Measurements from ENCODE around the gene ADRM1.

ADRM1 gene

DNA sequence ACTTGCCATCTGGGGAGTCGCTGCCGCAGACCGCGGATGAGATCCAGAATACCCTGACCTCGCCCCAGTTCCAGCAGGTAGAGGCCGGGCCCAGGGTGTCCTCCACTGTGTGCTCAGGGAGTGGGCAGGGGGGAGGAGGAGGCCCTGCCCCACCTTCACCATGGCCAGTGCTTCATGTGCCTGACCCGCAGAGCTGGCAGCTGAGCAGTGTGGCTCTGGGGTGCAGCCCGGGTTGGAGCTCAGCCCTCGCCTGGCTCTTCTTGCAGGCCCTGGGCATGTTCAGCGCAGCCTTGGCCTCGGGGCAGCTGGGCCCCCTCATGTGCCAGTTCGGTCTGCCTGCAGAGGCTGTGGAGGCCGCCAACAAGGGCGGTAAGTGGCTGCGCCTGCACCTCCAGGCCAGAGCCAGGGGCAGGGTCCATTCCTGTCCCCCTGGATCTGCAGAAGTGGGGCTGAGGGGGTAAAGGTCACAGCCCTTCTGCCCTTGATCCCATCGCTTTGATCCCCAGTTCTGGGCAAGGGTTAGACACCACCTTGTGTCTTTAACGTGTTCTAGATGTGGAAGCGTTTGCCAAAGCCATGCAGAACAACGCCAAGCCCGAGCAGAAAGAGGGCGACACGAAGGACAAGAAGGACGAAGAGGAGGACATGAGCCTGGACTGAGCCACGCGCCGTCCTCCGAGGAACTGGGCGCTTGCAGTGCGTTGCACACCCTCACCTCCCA is 5.5 kb downstream of the ADRM1 start:
- H3F3A ChIP-seq (ENCODE audit: control insufficient read depth, insufficient read depth) = 0 out of 2 replicates have a peak, but pooled peaks cover 4% of the 10 kb centered on the region
- H3K27me3 ChIP-seq (ENCODE audit: control insufficient read depth, low read length) = no peaks in the 10 kb centered on the region
- H3K4me2 ChIP-seq (ENCODE audit: low read length) = no peak overlapping the region
- TF ChIP-seq, protein P1, sequence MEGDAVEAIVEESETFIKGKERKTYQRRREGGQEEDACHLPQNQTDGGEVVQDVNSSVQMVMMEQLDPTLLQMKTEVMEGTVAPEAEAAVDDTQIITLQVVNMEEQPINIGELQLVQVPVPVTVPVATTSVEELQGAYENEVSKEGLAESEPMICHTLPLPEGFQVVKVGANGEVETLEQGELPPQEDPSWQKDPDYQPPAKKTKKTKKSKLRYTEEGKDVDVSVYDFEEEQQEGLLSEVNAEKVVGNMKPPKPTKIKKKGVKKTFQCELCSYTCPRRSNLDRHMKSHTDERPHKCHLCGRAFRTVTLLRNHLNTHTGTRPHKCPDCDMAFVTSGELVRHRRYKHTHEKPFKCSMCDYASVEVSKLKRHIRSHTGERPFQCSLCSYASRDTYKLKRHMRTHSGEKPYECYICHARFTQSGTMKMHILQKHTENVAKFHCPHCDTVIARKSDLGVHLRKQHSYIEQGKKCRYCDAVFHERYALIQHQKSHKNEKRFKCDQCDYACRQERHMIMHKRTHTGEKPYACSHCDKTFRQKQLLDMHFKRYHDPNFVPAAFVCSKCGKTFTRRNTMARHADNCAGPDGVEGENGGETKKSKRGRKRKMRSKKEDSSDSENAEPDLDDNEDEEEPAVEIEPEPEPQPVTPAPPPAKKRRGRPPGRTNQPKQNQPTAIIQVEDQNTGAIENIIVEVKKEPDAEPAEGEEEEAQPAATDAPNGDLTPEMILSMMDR (IDR thresholded peaks at IDR 0.05; ENCODE audit: low read depth, low read length, poor library complexity, severe bottlenecking) = no peak
- TF ChIP-seq EZH2phosphoT487 (IDR thresholded peaks at IDR 0.05; ENCODE audit: borderline replicate concordance, low read length) = no peak
- H4K20me1 ChIP-seq (ENCODE audit: control insufficient read depth, insufficient read depth, low read depth, low read length) = peaks cover 32% of the 10 kb centered on the region
- H3K27ac ChIP-seq (ENCODE audit: low read depth, low read length) = no peak overlapping the region
- no peaks in the 10 kb centered on the region for H3K9me2 ChIP-seq (replicated peaks; ENCODE audit: control insufficient read depth, low read length)
- H3K79me2 ChIP-seq (ENCODE audit: control insufficient read depth, low read length) = peaks cover 39% of the 10 kb centered on the region
- peaks cover 17% of the 10 kb centered on the region for H3K4me1 ChIP-seq (ENCODE audit: control insufficient read depth, low read length)
- peaks cover 65% of the 10 kb centered on the region for H3K36me3 ChIP-seq (ENCODE audit: control insufficient read depth, low read length)
- H3K4me3 ChIP-seq (ENCODE audit: low read length) = no peak overlapping the region
- H3K9me3 ChIP-seq (ENCODE audit: control insufficient read depth, insufficient read depth, low read length) = no peaks in the 10 kb centered on the region

DNA sequence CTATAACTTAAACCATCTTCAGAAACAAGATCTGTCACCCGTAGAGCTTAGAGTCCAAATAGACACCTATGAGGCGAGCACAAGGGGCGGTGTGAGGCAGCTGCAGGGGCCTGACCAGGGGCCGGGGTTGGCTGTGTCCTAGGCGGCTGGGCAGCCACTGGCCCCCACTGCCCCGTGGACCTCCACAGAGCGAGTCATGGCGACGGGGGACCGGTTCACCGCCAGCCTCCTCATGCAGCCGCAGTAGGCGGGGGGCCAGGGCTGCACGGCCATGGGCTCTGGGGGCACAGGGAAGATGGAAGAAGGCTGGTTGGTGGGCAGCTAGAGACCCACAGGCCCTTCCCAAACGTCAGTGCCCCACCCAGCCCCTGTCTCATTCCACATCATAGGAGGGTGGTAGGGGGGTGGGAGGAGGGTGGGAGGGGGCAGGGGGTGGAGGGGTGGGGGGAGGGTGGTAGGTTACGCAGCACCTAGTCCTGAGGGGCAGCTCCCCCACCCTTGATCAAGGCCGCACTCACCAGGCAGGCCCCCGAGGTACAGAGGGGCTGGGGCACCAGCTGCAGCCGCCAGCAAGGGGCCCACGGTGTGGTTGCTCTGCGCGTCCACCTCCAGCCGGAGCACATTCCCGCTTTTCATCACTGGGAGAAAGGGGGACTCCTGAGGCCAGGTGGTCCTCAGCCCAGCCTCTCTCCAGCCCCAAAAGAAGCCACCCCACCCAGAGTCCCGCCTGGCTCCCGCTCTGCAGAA is 6.6 kb downstream of the ADRM1 start:
- H3K27me3 ChIP-seq (ENCODE audit: control insufficient read depth, low read length) = no peaks in the 10 kb centered on the region
- 0 out of 2 replicates have a peak, but pooled peaks cover 4% of the 10 kb centered on the region for H3F3A ChIP-seq (ENCODE audit: control insufficient read depth, insufficient read depth)
- peaks cover 54% of the 10 kb centered on the region for H3K36me3 ChIP-seq (ENCODE audit: control insufficient read depth, low read length)
- H3K9me2 ChIP-seq (replicated peaks; ENCODE audit: control insufficient read depth, low read length) = no peaks in the 10 kb centered on the region
- H3K4me1 ChIP-seq (ENCODE audit: control insufficient read depth, low read length) = peaks cover 13% of the 10 kb centered on the region
- H3K79me2 ChIP-seq (ENCODE audit: control insufficient read depth, low read length) = peaks cover 28% of the 10 kb centered on the region
- H3K4me2 ChIP-seq (ENCODE audit: low read length) = no peak overlapping the region
- H3K9me3 ChIP-seq (ENCODE audit: control insufficient read depth, insufficient read depth, low read length) = no peaks in the 10 kb centered on the region
- TF ChIP-seq EZH2phosphoT487 (IDR thresholded peaks at IDR 0.05; ENCODE audit: borderline replicate concordance, low read length) = no peak
- TF ChIP-seq, protein P1 (IDR thresholded peaks at IDR 0.05; ENCODE audit: low read depth, low read length, poor library complexity, severe bottlenecking) = no peak
- H3K27ac ChIP-seq (ENCODE audit: low read depth, low read length) = no peak overlapping the region
- H4K20me1 ChIP-seq (ENCODE audit: control insufficient read depth, insufficient read depth, low read depth, low read length) = peaks cover 22% of the 10 kb centered on the region
- H3K4me3 ChIP-seq (ENCODE audit: low read length) = no peak overlapping the region

DNA sequence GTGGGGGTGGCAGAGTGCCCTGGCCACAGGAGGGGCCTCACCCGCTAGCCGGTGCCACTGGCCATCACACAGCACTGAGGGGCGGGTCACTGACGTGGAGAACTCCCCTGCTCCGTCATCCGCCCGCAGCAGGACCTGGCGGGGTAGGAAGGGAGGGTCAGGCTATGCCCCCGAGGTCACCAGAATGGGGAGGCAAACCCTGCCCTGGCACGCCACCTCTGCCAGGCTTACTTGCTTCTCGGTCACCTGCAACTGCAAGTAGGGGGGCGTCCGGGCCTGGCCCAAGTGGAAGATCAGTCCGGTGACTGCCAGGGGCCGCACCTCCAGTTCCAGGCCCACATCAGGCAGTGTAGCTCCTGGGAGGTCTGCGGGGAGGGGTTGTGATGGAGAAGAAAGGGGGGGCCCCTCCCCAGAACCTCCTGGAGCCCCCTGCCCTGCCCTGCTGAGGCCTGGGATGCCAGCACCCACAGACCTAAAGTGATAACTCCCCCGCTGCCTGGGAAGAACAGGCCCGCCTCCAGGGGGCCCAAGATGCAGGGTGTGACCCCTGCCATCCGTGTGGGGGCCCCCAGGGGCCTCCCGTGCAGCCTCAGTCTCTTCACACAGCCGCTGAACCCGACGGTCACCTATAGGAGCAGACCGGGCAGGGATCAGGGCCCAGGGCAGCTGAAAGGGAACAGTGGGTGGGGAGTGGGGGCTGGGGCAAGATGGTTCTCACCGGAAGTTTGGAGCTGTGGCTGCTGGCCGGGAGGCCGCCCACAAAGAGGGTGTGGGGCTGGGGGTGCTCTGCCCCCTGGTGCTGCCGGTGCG is 7.4 kb downstream of the ADRM1 start:
- H3K9me2 ChIP-seq (replicated peaks; ENCODE audit: control insufficient read depth, low read length) = no peaks in the 10 kb centered on the region
- no peaks in the 10 kb centered on the region for H3K9me3 ChIP-seq (ENCODE audit: control insufficient read depth, insufficient read depth, low read length)
- no peak overlapping the region for H3K4me3 ChIP-seq (ENCODE audit: low read length)
- H3K27ac ChIP-seq (ENCODE audit: low read depth, low read length) = no peak overlapping the region
- peaks cover 46% of the 10 kb centered on the region for H3K36me3 ChIP-seq (ENCODE audit: control insufficient read depth, low read length)
- TF ChIP-seq, protein P1 (IDR thresholded peaks at IDR 0.05; ENCODE audit: low read depth, low read length, poor library complexity, severe bottlenecking) = peak; percentile 17
- TF ChIP-seq EZH2phosphoT487 (IDR thresholded peaks at IDR 0.05; ENCODE audit: borderline replicate concordance, low read length) = no peak
- peaks cover 5% of the 10 kb centered on the region for H3K4me1 ChIP-seq (ENCODE audit: control insufficient read depth, low read length)
- no peaks in the 10 kb centered on the region for H3K27me3 ChIP-seq (ENCODE audit: control insufficient read depth, low read length)
- peaks cover 20% of the 10 kb centered on the region for H3K79me2 ChIP-seq (ENCODE audit: control insufficient read depth, low read length)
- peaks cover 14% of the 10 kb centered on the region; the same call in 1 of the 2 replicates for H4K20me1 ChIP-seq (ENCODE audit: control insufficient read depth, insufficient read depth, low read depth, low read length)
- H3F3A ChIP-seq (ENCODE audit: control insufficient read depth, insufficient read depth) = 0 out of 2 replicates have a peak, but pooled peaks cover 4% of the 10 kb centered on the region
- no peak overlapping the region for H3K4me2 ChIP-seq (ENCODE audit: low read length)

Data from DOHH2 (cell line).